HepG2 (cell line): ENCODE data around the gene LIME1. TPM values are rescaled to one million over a fixed set of nuclear protein-coding genes. Genes with fewer than 3 reads are reported as not detected.

Experiments used
- CC2D1A ChIP-seq: sonication (generic); formaldehyde crosslinking; IDR thresholded peaks from 2 replicates; pipeline ENCODE4 v1.8.1; 2023; ENCODE audit warnings: mild to moderate bottlenecking, missing genetic modification reagents
- CERS6 ChIP-seq: sonication (generic); formaldehyde crosslinking; IDR thresholded peaks from 2 replicates; pipeline ENCODE4 v1.5.0; 2020; ENCODE audit warnings: missing genetic modification reagents
- KDM5B ChIP-seq: sonication (generic); formaldehyde crosslinking; IDR thresholded peaks from 2 replicates; pipeline ENCODE4 v1.4.0; 2020; ENCODE audit warnings: missing genetic modification reagents, mild to moderate bottlenecking, borderline replicate concordance
- PBX3 ChIP-seq: sonication (generic); formaldehyde crosslinking; IDR thresholded peaks from 2 replicates; pipeline ENCODE4 v1.8.1; 2023; ENCODE audit warnings: missing genetic modification reagents, inconsistent platforms, borderline replicate concordance
- PHF5A ChIP-seq: IDR thresholded peaks from one replicate; pipeline ENCODE4 v1.6.1; 2018; ENCODE audit warnings: low read depth, missing genetic modification reagents; ENCODE audit not compliant: unreplicated experiment
- PHF8 ChIP-seq: sonication (generic); formaldehyde crosslinking; IDR thresholded peaks from 2 replicates; pipeline ENCODE4 v1.5.0; 2020; ENCODE audit warnings: missing genetic modification reagents
- POLR2A ChIP-seq, 2 experiments: IDR thresholded peaks; 2 replicates each; pipeline ENCODE4 v1.6.1; 2011; ENCODE audit warnings: low read depth in 2 of 2, low read length in 2 of 2, mild to moderate bottlenecking in 1 of 2, moderate library complexity in 1 of 2; ENCODE audit not compliant: insufficient read depth in 1 of 2
- SALL1 ChIP-seq: sonication (generic); formaldehyde crosslinking; IDR thresholded peaks from 2 replicates; pipeline ENCODE4 v1.8.0; 2022; ENCODE audit warnings: mild to moderate bottlenecking, missing genetic modification reagents
- SNRNP70 ChIP-seq: fragments of 200-400 bp; formaldehyde crosslinking; IDR thresholded peaks from 2 replicates; pipeline ENCODE4 v1.6.1; 2017; ENCODE audit warnings: mild to moderate bottlenecking, low read depth, low read length, moderate library complexity
- SRSF4 ChIP-seq: fragments of 200-400 bp; formaldehyde crosslinking; IDR thresholded peaks from one replicate; pipeline ENCODE4 v1.6.1; 2018; ENCODE audit warnings: mild to moderate bottlenecking, low read depth, low read length, moderate library complexity; ENCODE audit not compliant: poor library complexity, severe bottlenecking
- U2AF2 ChIP-seq: fragments of 200-400 bp; formaldehyde crosslinking; IDR thresholded peaks from 2 replicates; pipeline ENCODE4 v1.6.1; 2017; ENCODE audit warnings: low read depth, mild to moderate bottlenecking, low read length
- ZC3H13 ChIP-seq: sonication (generic); formaldehyde crosslinking; IDR thresholded peaks from 2 replicates; pipeline ENCODE4 v1.8.1; 2023; ENCODE audit warnings: mild to moderate bottlenecking, missing genetic modification reagents, moderate library complexity
- ZNF275 ChIP-seq: sonication (generic); formaldehyde crosslinking; IDR thresholded peaks from 2 replicates; pipeline ENCODE4 v1.8.0; 2022; ENCODE audit warnings: missing genetic modification reagents, mild to moderate bottlenecking, inconsistent platforms, borderline replicate concordance
- ZNF280D ChIP-seq: sonication (generic); formaldehyde crosslinking; IDR thresholded peaks from 2 replicates; pipeline ENCODE4 v1.5.1; 2020; ENCODE audit warnings: mild to moderate bottlenecking, missing genetic modification reagents
- ZNF383 ChIP-seq: sonication (generic); formaldehyde crosslinking; IDR thresholded peaks from 2 replicates; pipeline ENCODE4 v1.4.0; 2020; ENCODE audit warnings: missing genetic modification reagents, mild to moderate bottlenecking, borderline replicate concordance
- ZNF569 ChIP-seq: sonication (generic); formaldehyde crosslinking; IDR thresholded peaks from 2 replicates; pipeline ENCODE4 v1.5.0; 2020; ENCODE audit warnings: mild to moderate bottlenecking, missing genetic modification reagents, moderate library complexity, borderline replicate concordance
- ZNF572 ChIP-seq: sonication (generic); formaldehyde crosslinking; IDR thresholded peaks from 2 replicates; pipeline ENCODE4 v1.5.1; 2020; ENCODE audit warnings: mild to moderate bottlenecking, missing genetic modification reagents
- polyA plus RNA-seq, 8 experiments: library from polyadenylated mRNA; depleted of rRNA in 3 of 8; stranded (reverse) in 7 of 8; unstranded in 1 of 8; fragments of >200 nt; fragmentation: Illumina TruSeq in 4 of 8; extraction: Trizol in 4 of 8; gene quantifications; 2 replicates each; pipeline versions ENCODE4 v1.2.1 to v1.2.3, GENCODE V29; 2011 to 2016; ENCODE audit warnings: low read depth in 4 of 8, missing spikeins in 1 of 8, mixed read lengths in 1 of 8; ENCODE audit not compliant: insufficient read depth in 1 of 8
- total RNA-seq, 5 experiments: library from RNA; depleted of rRNA; stranded (reverse); fragments of >200 nt; fragmentation: Illumina TruSeq; extraction: Trizol; gene quantifications; 2 replicates each; pipeline ENCODE4 v1.2.3, GENCODE V29; 2016; ENCODE audit warnings: low read depth in 1 of 5
- TF ChIP-seq, protein P1 (sequence below): sonication (generic); formaldehyde crosslinking; IDR thresholded peaks from 2 replicates; pipeline ENCODE4 v1.8.0; 2023; ENCODE audit warnings: mild to moderate bottlenecking, missing genetic modification reagents
- TF ChIP-seq, protein P2 (sequence below): sonication (generic); formaldehyde crosslinking; IDR thresholded peaks from 2 replicates; pipeline ENCODE4 v1.8.0; 2022; ENCODE audit warnings: missing genetic modification reagents, mild to moderate bottlenecking, borderline replicate concordance

Gene LIME1
- total and polyA plus RNA-seq, 2 of the 13 experiments (the other 11 are each of a cell fraction or from before 2014, with no cell fraction given), result 13.0 to 61.5 TPM

- TF ChIP-seq ZNF280D (CRISPR knock-in tag), result peak; percentile 88
- peak in 1 of 2 experiments; percentile 58 for TF ChIP-seq POLR2A (IDR thresholded peaks at IDR 0.05; ENCODE audit: insufficient read depth in 1 of 2, low read depth in 2 of 2, low read length in 2 of 2)
- TF ChIP-seq ZNF569 (CRISPR knock-in tag), result no peak
- no peak for TF ChIP-seq CERS6 (CRISPR knock-in tag)
- peak; percentile 55; the same call in 1 of the 2 replicates for TF ChIP-seq SALL1 (CRISPR knock-in tag)
- TF ChIP-seq U2AF2, result no peak
- peak; percentile 28; the same call in 1 of the 2 replicates for TF ChIP-seq PHF8 (CRISPR knock-in tag)
- peak; percentile 91; the same call in 1 of the 2 replicates for TF ChIP-seq ZC3H13 (CRISPR knock-in tag)
- TF ChIP-seq SRSF4, result peak; percentile 42
- TF ChIP-seq PHF5A (CRISPR knock-in tag), result no peak
- TF ChIP-seq PBX3 (CRISPR knock-in tag), result no peak
- peak; percentile 3; the same call in 1 of the 2 replicates for TF ChIP-seq ZNF572 (CRISPR knock-in tag)
- TF ChIP-seq, protein P1, sequence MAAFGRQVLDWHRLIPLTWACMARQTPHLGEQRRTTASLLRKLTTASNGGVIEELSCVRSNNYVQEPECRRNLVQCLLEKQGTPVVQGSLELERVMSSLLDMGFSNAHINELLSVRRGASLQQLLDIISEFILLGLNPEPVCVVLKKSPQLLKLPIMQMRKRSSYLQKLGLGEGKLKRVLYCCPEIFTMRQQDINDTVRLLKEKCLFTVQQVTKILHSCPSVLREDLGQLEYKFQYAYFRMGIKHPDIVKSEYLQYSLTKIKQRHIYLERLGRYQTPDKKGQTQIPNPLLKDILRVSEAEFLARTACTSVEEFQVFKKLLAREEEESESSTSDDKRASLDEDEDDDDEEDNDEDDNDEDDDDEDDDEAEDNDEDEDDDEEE (CRISPR knock-in tag), result no peak
- TF ChIP-seq, protein P2, sequence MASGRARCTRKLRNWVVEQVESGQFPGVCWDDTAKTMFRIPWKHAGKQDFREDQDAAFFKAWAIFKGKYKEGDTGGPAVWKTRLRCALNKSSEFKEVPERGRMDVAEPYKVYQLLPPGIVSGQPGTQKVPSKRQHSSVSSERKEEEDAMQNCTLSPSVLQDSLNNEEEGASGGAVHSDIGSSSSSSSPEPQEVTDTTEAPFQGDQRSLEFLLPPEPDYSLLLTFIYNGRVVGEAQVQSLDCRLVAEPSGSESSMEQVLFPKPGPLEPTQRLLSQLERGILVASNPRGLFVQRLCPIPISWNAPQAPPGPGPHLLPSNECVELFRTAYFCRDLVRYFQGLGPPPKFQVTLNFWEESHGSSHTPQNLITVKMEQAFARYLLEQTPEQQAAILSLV (CRISPR knock-in tag), result peak; percentile 69; the same call in 1 of the 2 replicates
- TF ChIP-seq ZNF383, result no peak
- no peak for TF ChIP-seq SNRNP70
- TF ChIP-seq ZNF275 (CRISPR knock-in tag), result 0 out of 2 replicates have a peak, but pooled peaks have one; percentile 63
- peak; percentile 89 for TF ChIP-seq KDM5B (CRISPR knock-in tag)
- 0 out of 2 replicates have a peak, but pooled peaks have one; percentile 18 for TF ChIP-seq CC2D1A
Observed at GRCh38 chr20:63696628-63697356, 39.7 kb upstream of the LIME1 start, which contains the start of gene TNFRSF6B (continued).
